HFFc6 (cell line): ENCODE results near the gene SLMAP. TPM values are rescaled to one million over a fixed set of nuclear protein-coding genes. Genes with fewer than 3 reads are reported as not detected.
A peak's percentile ranks its signal among the peaks of the same experiment; 100 is the strongest.

ENCODE experiments used
- DNase-seq: peaks from one replicate; pipeline ENCODE4 v3.0.0-alpha.2; 2018
- H3K27ac Mint-ChIP-seq: 2 replicates; pipeline ENCODE4 v1.8.0; 2020; ENCODE audit warnings: mild to moderate bottlenecking, mixed read lengths
- H3K27me3 Mint-ChIP-seq: 2 replicates; pipeline ENCODE4 v1.8.0; 2021; ENCODE audit warnings: mild to moderate bottlenecking, moderate library complexity, mixed read lengths; ENCODE audit not compliant: insufficient read depth
- H3K36me3 Mint-ChIP-seq: 2 replicates; pipeline ENCODE4 v1.8.0; 2021; ENCODE audit warnings: low read depth, mixed read lengths
- H3K4me1 Mint-ChIP-seq: 2 replicates; pipeline ENCODE4 v1.8.0; 2020; ENCODE audit warnings: low read depth, mixed read lengths
- H3K4me3 Mint-ChIP-seq: 2 replicates; pipeline ENCODE4 v1.8.0; 2020; ENCODE audit warnings: mild to moderate bottlenecking, moderate library complexity, mixed read lengths
- H3K9me3 Mint-ChIP-seq: 2 replicates; pipeline ENCODE4 v1.8.0; 2020; ENCODE audit warnings: mild to moderate bottlenecking, mixed read lengths
- total RNA-seq, 6 experiments: library from RNA; stranded (reverse); fragmentation: NEBNext Ultra II Directional; extraction: Animal tissue kit (Norgen Biotek cat#: 25700); gene quantifications; 2 replicates in 1 of 6; 3 replicates in 5 of 6; pipeline ENCODE4 v1.2.3, GENCODE V29; 2021
- TF ChIP-seq, protein P1 (sequence below): fragments of 200-600 bp; sonication (generic); IDR thresholded peaks from 2 replicates; pipeline ENCODE4 v1.5.0; 2021; ENCODE audit warnings: antibody characterized with exemption, mild to moderate bottlenecking

Gene SLMAP
- total RNA-seq, 6 experiments from 2014 or later, result 51.1 to 54.8 (median 52.3) TPM

- Mint-ChIP-seq H3K27ac (no peak overlapping the region), H3K4me3 (peak overlapping the region; percentile 93), H3K36me3 (peaks cover 23% of the 10 kb centered on the region), H3K27me3 (no peaks in the 10 kb centered on the region; the same call in 1 of the 2 replicates), H3K9me3 (no peaks in the 10 kb centered on the region), H3K4me1 (peaks cover 39% of the 10 kb centered on the region)
- TF ChIP-seq, protein P1, sequence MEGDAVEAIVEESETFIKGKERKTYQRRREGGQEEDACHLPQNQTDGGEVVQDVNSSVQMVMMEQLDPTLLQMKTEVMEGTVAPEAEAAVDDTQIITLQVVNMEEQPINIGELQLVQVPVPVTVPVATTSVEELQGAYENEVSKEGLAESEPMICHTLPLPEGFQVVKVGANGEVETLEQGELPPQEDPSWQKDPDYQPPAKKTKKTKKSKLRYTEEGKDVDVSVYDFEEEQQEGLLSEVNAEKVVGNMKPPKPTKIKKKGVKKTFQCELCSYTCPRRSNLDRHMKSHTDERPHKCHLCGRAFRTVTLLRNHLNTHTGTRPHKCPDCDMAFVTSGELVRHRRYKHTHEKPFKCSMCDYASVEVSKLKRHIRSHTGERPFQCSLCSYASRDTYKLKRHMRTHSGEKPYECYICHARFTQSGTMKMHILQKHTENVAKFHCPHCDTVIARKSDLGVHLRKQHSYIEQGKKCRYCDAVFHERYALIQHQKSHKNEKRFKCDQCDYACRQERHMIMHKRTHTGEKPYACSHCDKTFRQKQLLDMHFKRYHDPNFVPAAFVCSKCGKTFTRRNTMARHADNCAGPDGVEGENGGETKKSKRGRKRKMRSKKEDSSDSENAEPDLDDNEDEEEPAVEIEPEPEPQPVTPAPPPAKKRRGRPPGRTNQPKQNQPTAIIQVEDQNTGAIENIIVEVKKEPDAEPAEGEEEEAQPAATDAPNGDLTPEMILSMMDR, result no peak
- no peak for DNase-seq
These were observed 2.6 kb downstream of the SLMAP start for GRCh38 chr3:57758686-57759085.

GRCh38 chr3:57764794-57765193 is 8.7 kb downstream of the SLMAP start:
- H3K27me3 Mint-ChIP-seq, result no peaks in the 10 kb centered on the region
- no peak for DNase-seq
- no peak overlapping the region for H3K4me3 Mint-ChIP-seq
- H3K9me3 Mint-ChIP-seq, result no peaks in the 10 kb centered on the region
- no peak overlapping the region for H3K27ac Mint-ChIP-seq
- TF ChIP-seq, protein P1, result no peak
- peaks cover 24% of the 10 kb centered on the region for H3K4me1 Mint-ChIP-seq
- H3K36me3 Mint-ChIP-seq, result peaks cover 19% of the 10 kb centered on the region

DNA sequence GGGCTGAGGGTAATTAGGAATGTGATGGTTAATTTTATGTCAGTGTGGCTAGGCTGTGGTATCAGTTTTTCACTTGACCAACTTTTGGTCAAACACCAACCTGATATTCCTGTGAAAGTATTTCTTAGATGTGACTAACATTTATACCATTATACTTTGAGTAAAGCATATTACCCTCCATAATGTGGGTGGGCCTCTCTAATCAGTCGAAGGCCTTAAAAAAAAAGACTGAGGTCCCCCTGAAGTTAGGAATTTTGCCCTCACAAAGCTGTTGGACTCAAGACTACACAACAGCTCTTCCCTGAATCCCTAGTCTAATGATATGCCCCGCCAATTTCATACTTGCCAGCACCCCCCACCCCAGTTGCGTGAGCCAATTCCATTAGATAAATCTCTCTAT is 12.5 kb downstream of the SLMAP start:
- H3K36me3 Mint-ChIP-seq, result peaks cover 12% of the 10 kb centered on the region
- TF ChIP-seq, protein P1, result no peak
- H3K4me3 Mint-ChIP-seq, result no peak overlapping the region
- no peaks in the 10 kb centered on the region for H3K27me3 Mint-ChIP-seq
- no peak overlapping the region for H3K27ac Mint-ChIP-seq
- H3K4me1 Mint-ChIP-seq, result peaks cover 27% of the 10 kb centered on the region
- H3K9me3 Mint-ChIP-seq, result no peaks in the 10 kb centered on the region
- no peak for DNase-seq

DNA sequence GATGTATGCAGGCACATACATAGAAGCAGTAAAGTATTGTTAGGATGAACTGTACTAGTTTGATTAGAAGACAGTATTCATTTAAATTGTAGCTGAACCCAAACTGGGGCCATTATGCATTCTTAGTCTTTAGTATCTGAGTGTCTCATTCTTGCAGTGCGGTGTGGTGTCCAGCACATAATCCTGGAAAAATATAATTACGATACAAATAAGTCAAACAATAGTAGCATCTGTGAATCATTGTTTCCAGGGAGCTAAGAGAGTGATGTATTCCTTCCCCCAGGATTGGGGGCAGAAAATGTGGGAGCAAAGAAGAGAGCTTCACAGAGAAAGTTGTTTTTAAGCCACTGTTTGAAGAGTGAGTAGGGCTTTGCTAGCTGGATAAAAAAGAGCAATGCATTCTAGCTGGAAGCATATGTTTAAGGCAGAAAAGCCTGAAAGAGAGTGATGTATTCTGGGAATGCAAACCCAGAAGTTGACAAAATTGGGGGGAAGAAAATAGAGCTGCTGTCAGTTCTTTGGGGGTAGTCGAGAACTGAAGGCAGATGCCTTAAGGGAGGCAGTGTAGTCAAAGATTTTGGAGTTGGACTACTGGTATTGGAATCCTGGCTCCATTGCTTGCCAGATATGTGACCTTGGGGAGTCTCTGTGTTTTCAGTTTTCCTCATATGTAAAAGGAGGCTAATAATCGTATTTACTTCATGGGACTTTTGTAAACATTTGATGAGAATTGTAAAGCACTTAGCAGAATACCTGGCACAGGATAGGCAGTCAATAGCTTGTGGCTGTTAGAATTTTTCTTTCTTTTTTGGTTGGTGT is 14.1 kb downstream of the SLMAP start:
- Mint-ChIP-seq H3K4me3 (no peak overlapping the region), H3K27me3 (no peaks in the 10 kb centered on the region), H3K36me3 (peaks cover 9% of the 10 kb centered on the region), H3K27ac (no peak overlapping the region), H3K9me3 (no peaks in the 10 kb centered on the region), H3K4me1 (peaks cover 13% of the 10 kb centered on the region)
- no peak for DNase-seq
- TF ChIP-seq, protein P1, result no peak

- H3K27ac Mint-ChIP-seq, result no peak overlapping the region
- TF ChIP-seq, protein P1, result no peak
- no peak for DNase-seq
- H3K27me3 Mint-ChIP-seq, result no peaks in the 10 kb centered on the region
- H3K4me3 Mint-ChIP-seq, result no peak overlapping the region
- H3K36me3 Mint-ChIP-seq, result peaks cover 5% of the 10 kb centered on the region
- H3K9me3 Mint-ChIP-seq, result no peaks in the 10 kb centered on the region
- H3K4me1 Mint-ChIP-seq, result peaks cover 11% of the 10 kb centered on the region
These were observed 16.1 kb downstream of the SLMAP start for GRCh38 chr3:57772251-57772650.
